ENCODE data around the gene SLC15A4. TPM values are rescaled to one million over a fixed set of nuclear protein-coding genes. Genes with fewer than 3 reads are reported as not detected.

SLC15A4 gene
- total and polyA plus RNA-seq, 2 of the 4 experiments (the other 2 are of a cell fraction), result 15.4 to 21.9 TPM

DNA sequence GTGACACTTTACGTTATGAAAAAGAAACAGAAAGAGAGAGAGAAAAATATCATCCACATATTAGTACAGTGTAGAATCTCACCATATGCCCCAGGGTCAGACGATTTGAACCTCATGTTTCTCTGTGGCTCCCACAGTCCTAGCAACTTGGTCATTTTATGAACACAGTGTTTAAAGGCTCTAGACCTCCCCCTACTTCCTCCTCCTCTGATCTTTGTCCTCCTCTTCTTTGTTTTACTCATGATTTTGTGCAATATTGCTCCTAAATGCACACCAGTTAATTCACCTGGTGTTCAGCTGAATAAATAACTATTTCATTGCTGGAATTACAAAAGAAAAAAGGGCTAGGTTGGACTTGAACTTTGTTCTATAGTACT lies 47.7 kb upstream of the SLC15A4 start:
- Histone ChIP-seq H3K9me1 (ENCODE audit: insufficient read depth, low read length) (no peaks in the 10 kb centered on the region), H3K9ac (ENCODE audit: low read depth, low read length) (no peak overlapping the region), H2BK120ac (ENCODE audit: low read depth, low read length) (no peak overlapping the region), H3K4ac (ENCODE audit: low read depth, low read length) (no peak overlapping the region), H2BK15ac (ENCODE audit: low read depth, low read length) (no peak overlapping the region), H2AFZ (replicated peaks; ENCODE audit: low read length, poor library complexity) (no peak overlapping the region), H2AK9ac (replicated peaks; ENCODE audit: low read depth, low read length, poor library complexity) (no peak overlapping the region), H3K23ac (ENCODE audit: low read depth, low read length) (no peak overlapping the region), H4K5ac (ENCODE audit: low read depth, low read length) (no peak overlapping the region), H3K36me3 (ENCODE audit: control insufficient read depth, insufficient read depth, low read length) (no peaks in the 10 kb centered on the region), H3K4me1 (ENCODE audit: control insufficient read depth, insufficient read depth, low read length) (no peaks in the 10 kb centered on the region), H2AK5ac (ENCODE audit: low read depth, low read length) (no peak overlapping the region), H4K20me1 (ENCODE audit: insufficient read depth, low read length) (no peaks in the 10 kb centered on the region), H3K14ac (replicated peaks; ENCODE audit: low read depth, low read length) (no peak overlapping the region), H3K4me3 (ENCODE audit: insufficient read depth, low read depth, low read length) (no peak overlapping the region), H2BK20ac (ENCODE audit: low read depth, low read length) (no peak overlapping the region), H3K4me2 (ENCODE audit: low read depth, low read length) (no peak overlapping the region), H4K91ac (ENCODE audit: insufficient read depth, low read depth, low read length) (no peak overlapping the region), H3K27me3 (ENCODE audit: control insufficient read depth, insufficient read depth, low read length) (no peaks in the 10 kb centered on the region), H3K18ac (ENCODE audit: low read depth, low read length) (no peak overlapping the region), H4K8ac (ENCODE audit: low read depth in 2 of 2, low read length in 2 of 2) (no peak overlapping the region), H3K56ac (ENCODE audit: extremely low read depth, insufficient read depth, low read length) (no peak overlapping the region), H3K27ac (ENCODE audit: insufficient read depth, low read length) (no peak overlapping the region), H2BK5ac (ENCODE audit: low read depth, low read length, poor library complexity, severe bottlenecking) (no peak overlapping the region), H3K79me1 (ENCODE audit: low read depth in 1 of 2, low read length in 2 of 2) (no peaks in the 10 kb centered on the region), H3K9me3 (ENCODE audit: control insufficient read depth, insufficient read depth, low read length) (peaks cover 10% of the 10 kb centered on the region)
- ATAC-seq (ENCODE audit: low read depth), result no peak
- POLR2A ChIA-PET (ENCODE audit: unreplicated experiment), result no interaction called here
- no CpG with 5 or more reads among the region's 2 CpGs for WGBS, 2 experiments (ENCODE audit: extremely low coverage in 2 of 2, insufficient read length in 1 of 2)
- no peak for DNase-seq
- TF ChIP-seq FOS (IDR thresholded peaks at IDR 0.05; ENCODE audit: low read depth, low read length) (no peak), RAD21 (IDR thresholded peaks at IDR 0.05; ENCODE audit: low read length) (no peak), RFX5 (IDR thresholded peaks at IDR 0.05; ENCODE audit: low read depth, low read length) (no peak), RCOR1 (IDR thresholded peaks at IDR 0.05; ENCODE audit: insufficient replicate concordance, low read length) (no peak), MAZ (IDR thresholded peaks at IDR 0.05; ENCODE audit: borderline replicate concordance, low read depth, low read length) (no peak), CEBPB (IDR thresholded peaks at IDR 0.05; ENCODE audit: low read depth, low read length) (no peak), MXI1 (IDR thresholded peaks at IDR 0.05; ENCODE audit: borderline replicate concordance, low read depth, low read length) (no peak), MAFK (IDR thresholded peaks at IDR 0.05; ENCODE audit: low read depth, low read length) (no peak), BHLHE40 (IDR thresholded peaks at IDR 0.05; ENCODE audit: low read depth, low read length) (no peak), SMC3 (IDR thresholded peaks at IDR 0.05; ENCODE audit: low read depth, low read length) (no peak), CTCF (conservative IDR thresholded peaks at IDR 0.05; ENCODE audit: low read depth, low read length) (no peak), ELK1 (IDR thresholded peaks at IDR 0.05; ENCODE audit: borderline replicate concordance, low read depth, low read length) (no peak), NFE2L2 (IDR thresholded peaks at IDR 0.05; ENCODE audit: low read depth, low read length) (no peak), CHD1 (IDR thresholded peaks at IDR 0.05; ENCODE audit: low read depth, low read length) (no peak), POLR2A (IDR thresholded peaks at IDR 0.05; ENCODE audit: low read depth, low read length) (no peak)
- TF ChIP-seq, protein P1, sequence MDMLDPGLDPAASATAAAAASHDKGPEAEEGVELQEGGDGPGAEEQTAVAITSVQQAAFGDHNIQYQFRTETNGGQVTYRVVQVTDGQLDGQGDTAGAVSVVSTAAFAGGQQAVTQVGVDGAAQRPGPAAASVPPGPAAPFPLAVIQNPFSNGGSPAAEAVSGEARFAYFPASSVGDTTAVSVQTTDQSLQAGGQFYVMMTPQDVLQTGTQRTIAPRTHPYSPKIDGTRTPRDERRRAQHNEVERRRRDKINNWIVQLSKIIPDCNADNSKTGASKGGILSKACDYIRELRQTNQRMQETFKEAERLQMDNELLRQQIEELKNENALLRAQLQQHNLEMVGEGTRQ (IDR thresholded peaks at IDR 0.05; ENCODE audit: low read depth, low read length), result no peak
- intact Hi-C loops (cut with micrococcal nuclease) (no loop called here), dilution Hi-C loops (cut with HindIII; ENCODE audit: low sequenced_read_pairs, unreplicated experiment) (no loop called here), in situ Hi-C loops (cut with MboI; ENCODE audit: low sequenced_read_pairs) (no loop called here)
- no TSS peak for BruUV-seq (replicated peaks)
- CTCF ChIA-PET, result no interaction called here

Measured in IMR-90 (cell line).